Inferior parietal cortex (tissue), 1 donor: ENCODE results near the gene PIWIL4.
A peak's percentile ranks its signal among the peaks of the same experiment; 100 is the strongest.

ENCODE experiments used
- DNase-seq: peaks from one replicate; pipeline ENCODE4 v3.0.0-alpha.2; 2016; ENCODE audit errors: extremely low spot score

Gene PIWIL4

DNA sequence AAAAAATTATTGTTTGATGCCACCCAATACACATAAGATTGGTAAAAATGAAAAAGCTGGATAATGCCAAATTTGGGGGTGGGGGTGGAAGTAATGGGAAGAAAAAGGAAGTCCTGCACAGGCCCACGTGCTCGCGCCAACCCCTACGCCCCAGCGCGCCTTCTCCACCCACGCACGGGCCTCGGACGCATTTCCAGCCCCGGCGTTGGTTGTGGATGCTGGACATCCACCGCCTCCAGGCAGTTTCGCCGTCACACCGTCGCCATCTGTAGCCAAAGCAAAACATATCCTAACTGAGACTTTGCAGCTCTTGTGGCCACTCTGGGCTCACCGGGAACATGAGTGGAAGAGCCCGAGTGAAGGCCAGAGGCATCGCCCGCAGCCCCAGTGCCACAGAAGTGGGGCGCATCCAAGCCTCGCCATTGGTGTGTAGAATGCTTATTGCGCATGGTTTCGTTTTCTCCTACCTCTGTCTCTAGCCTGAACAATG, at the start of gene PIWIL4:
Gene PIWIL4 (plus strand): TSS at position 188 of the 490 bp plus-strand sequence. CDS start 151 bp downstream, at position 339.
- DNase-seq = no peak

DNA sequence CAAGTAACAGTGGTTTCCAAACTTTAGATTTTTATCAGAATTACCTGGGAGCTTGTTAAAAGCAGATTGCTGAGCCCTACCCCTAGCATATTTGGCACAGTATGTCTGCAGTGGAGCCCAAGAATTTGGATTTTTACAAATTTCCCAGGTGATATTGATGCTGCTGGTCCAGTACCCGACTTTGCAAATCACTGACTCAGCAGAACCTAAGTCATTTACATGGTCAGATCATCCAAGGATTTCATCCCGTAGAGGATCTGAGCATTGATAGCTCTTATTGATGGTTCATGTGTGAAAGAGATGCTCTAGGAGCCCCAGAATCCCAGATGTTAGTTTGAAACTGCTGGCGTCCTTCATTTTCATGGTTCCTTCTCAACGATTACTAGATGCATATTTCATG, 48.9 kb upstream of the PIWIL4 start:
- no peak for DNase-seq

DNA sequence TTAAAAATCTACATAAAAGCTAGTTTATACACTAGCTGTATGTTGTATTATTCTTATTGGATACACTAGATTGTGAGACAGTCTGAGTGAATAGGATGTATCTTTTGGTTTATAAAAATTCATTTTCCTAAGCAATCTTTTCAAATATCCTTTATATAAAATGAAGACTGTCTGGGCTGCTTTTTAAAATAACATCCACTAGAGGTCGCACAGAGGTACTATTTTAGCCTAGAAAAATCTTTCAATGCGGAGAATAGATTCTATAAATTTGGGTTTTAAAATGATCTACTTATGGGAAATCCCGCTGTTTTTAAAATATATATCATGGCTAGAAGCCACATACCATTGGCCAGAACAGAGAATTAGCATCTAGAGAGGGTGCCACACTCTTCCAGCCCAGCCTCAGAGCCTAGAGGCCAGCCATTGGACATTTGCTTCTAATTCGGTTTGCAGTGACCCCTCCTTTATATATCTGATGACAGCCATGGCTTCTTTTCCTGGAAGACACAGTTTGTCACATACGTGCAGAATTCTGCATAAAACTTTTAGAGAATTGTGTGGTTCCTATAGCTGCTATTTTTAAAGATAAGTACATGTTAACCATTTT, 47.6 kb upstream of the PIWIL4 start:
- peak; percentile 81 for DNase-seq

DNA sequence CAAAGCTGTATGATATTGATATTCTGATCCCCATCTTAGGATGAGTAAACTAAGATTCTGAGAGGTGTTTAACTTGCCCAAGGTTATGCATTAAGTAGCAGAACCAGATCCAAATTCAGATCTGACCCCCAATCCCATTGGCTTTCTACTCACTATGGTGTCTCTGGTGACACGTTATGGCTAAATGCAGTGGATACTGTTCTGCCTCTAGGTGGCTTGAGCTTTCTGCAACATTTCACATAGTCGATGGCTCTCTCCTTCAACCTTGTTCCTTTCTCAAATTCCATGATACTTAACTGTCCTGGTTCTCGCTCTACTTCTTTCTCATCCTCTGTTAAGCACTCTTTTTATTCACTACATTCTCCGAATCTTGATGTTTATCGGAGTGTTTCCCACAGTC, 45.5 kb upstream of the PIWIL4 start:
- DNase-seq = no peak

DNA sequence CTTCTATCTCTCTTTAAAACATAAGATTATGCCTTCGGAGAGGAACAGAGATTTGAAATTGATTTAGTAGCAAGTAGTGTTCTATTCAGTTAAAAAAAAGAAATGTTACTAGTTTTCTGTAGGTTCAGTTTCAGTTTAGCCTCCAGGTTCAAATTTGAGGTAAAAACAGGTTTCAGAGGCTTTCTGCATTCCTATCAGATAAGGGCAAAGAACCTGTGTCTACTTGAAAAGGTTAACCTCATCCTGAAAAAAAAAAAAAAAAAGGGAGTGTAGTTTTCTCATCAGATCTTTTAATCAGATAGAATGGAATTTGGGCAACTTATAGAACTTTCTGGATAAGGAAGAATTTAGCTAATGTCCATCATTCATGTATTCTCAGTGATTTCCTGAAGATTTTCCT, 42.8 kb upstream of the PIWIL4 start:
- DNase-seq = no peak

DNA sequence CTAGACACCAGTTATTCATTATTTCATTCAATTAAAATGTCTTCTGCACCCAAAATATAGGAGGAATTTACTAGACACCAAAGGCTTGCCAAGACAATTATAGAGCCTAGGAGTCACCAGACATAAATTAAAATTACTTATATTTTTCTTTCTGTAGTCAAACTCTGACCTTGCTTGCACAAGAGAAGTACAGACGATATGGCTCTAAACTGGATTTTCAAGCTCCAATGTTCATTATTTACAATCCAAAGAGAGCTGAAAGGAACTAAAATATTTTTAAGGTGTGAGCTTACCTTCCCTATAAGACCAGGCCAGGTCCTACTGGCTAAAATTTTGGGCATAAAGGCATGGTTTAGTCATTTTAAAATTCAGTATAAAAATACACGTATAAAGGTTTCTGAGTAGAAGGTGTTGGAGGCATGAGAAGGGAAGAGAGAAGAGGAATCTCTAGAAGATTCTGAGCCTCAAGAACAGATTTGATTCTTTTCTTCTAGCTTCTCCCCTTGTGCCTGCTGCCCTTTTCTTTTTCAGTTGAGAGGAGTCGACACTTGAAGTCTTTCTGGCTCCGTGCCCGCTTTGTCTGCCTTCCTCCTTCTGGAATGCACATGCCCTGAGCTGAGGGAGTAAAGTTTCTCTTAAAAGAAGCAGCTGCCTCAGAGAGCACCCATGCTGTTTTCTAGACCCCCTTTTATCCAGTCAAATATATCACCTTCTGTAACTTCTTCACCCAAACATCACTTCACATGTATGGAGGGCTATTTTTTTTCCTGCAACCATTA, 41.4 kb upstream of the PIWIL4 start:
- DNase-seq = no peak

DNA sequence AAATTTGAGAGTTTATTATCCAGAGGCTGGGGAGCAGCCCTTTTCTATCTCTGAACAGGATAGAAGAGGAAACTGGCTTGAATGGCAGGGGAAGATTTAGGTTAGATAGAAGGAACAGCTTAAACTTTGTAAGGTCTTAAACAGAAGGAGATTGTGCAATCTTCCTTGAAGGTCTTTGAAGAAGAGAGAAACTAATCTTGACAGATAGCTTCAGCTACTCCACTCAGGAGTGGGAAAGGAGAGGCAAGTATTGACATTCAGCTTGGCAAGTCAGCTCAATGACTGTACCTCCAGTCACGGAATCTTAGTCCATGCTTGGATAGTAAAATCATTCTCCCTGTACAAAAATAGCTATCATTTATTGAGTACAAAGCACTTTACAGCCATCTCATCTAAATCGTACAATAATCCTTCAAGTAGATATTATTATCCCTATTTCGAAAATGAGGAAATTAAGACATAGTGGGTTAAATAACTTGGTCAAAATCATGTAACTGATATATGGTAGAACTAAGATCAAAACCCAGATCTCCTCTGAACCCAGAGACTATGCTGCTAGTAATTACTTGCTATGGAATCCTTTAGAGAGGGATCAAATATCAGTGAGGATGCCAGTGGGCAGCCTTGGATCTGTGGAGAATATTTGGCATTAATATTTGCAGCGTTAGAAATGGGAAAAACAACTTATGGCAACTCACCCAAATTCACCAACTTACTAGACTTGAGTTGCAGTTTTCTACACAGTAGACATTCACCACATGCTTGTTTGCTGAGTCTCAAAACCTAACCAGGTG, 40.3 kb upstream of the PIWIL4 start:
- no peak for DNase-seq

DNA sequence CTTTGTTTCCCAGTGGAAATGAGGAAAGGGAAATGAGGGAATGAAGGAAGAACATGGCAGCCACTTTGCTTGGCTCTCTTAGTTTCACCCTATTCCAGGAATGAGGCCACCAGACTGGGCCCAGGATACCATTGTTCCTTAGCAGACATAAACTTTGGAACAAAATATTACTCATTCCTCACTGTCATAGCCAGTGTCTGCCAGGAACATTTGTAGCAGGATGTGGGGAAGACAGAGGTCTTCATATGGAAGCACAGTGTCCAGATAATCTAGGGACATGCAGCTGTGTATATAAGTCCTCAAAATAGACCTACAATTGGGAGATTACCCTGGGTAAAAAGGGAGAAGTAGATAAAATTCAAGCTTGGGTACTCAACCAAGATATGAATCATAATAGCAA, 38.6 kb upstream of the PIWIL4 start:
- DNase-seq = no peak

DNA sequence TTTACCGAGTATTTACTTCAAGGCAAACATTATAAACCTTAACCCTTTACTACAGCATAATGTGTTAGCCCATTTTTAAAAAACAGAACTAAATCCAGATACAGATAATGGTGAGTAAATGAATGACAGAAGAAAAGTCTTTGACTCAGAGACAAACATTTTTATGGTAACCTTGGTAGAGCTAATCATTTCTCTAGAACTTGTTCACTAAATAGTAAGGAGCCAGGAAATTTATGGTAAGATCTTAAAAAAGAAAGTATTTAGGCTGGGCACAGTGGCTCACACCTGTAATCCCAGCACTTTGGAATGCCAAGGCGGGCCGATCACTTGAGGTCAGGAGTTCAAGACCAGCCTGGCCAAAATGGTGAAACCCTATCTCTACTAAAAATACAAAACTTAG, 35.0 kb upstream of the PIWIL4 start:
- no peak for DNase-seq

DNA sequence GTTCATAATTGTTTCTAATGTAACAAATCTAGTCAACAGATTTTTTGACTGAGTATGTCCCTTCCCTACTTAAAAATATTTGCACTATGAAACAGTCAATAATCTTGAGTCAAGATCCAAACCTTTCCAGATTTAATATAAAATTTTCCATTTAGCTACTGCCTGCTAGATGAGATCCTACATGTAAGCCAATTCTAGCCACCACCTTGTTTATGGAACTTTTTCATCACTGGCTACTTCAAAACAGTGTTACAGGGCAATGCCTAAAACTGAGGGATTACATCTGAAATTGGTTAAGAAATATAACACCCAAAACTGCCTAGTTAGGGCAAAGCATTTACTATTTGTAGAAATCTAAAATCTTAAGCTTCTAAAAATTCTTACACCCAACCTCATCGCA, 34.0 kb upstream of the PIWIL4 start:
- no peak for DNase-seq

DNA sequence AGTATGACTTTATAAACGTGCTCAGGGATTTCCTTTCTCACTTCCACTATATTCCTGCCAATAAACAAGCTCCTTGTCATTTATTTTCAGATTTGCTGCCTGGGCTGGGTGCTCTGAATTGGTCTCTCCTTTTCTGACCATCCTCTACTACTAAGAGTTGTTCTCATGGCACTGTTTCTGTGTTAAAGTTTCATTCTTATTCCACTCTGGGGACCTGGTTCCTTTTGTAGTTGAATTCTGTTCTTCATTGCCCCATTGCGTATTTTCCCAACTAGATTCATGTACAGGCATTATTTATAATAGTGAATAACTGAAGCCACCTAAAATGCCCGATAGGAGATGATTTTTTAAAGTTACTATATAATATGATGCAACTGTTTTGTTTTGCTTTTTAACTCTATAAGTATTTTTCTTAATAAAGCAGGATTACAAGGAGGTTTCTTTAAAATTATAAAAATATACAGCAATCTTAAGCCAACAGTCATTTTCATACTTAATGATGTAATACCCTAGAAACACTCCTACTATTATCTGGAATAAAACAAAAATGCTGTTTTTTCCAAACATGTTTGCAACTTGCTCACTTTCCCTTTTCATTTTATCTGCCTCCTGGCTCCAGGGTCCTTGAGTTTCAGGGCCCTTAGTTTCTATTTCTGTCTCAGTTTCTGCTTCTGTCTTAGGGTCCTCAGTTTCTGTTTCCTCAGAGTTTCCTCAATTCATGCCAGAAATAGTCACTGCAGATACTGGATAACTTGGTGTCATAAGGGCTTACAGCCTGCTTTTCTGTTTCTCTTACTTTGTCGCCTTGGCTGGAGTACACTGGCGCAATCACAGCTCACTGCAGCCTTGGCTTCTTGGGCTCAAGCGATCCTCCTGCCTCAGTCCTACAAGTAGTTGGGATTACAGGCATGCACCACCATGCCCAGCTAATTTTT, 33.2 kb upstream of the PIWIL4 start:
- DNase-seq = no peak

DNA sequence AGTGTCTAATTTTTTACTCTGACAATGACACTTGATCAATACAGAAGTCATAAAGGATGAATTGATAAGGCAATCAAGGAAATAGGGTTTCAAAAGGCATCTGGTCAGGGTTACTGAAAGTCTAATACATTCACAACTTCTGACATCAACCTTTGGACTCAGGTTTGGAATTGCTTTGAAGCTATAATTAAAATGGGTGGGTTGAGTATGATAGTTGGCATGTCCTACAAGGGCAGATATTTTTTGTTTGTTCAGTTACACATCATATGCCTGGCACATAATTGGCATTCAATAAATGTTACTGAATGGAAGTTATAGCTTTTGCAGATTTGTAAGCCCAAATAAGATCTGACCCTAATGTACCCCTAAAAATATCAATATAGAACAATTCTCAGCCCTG, 30.8 kb upstream of the PIWIL4 start:
- DNase-seq = no peak

DNA sequence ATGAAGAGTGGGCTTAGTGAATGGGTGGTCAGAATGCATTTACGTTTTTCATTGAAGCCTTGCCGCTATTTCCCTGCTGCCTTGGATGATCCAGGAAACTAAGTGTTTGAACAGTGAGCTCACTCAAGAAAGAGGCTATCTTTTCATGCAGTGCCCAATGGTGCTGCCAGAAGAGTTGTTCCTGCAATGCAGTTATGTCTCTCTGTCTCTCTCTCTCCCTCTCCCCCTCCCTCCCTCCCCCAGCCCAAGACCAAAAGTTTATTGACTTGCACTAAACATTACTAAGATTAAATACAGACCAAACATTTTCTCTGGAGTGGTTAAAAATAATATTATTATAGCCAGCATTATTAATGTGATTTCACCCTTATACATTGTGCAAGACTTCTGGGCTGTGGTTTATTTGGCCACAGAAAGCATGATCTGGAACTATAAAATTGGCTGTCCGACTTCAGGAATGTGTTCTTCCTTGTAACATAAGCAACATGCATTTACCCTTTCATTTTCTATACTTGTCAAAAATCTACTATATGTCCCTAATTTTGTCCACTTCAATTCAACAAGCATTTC, 30.1 kb upstream of the PIWIL4 start:
- DNase-seq = no peak

DNA sequence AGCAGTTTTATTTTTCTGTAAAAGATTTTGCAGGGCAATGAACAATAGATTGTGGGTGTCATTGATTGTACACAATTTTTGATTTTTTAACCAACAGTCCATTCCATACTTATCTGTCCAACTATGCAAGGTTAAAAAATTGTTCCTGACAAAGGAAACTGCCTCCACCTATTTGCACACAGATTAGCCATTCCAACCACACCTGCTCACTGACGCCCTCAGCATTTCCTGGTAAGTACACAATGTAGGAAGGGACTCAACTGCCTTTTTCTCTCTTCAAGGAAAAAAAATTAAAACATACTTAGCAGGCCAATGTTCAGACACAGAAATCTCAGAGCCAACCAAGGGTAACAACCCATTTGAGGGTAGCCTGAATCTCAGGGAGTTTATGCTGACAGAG, 27.7 kb upstream of the PIWIL4 start:
- no peak for DNase-seq

DNA sequence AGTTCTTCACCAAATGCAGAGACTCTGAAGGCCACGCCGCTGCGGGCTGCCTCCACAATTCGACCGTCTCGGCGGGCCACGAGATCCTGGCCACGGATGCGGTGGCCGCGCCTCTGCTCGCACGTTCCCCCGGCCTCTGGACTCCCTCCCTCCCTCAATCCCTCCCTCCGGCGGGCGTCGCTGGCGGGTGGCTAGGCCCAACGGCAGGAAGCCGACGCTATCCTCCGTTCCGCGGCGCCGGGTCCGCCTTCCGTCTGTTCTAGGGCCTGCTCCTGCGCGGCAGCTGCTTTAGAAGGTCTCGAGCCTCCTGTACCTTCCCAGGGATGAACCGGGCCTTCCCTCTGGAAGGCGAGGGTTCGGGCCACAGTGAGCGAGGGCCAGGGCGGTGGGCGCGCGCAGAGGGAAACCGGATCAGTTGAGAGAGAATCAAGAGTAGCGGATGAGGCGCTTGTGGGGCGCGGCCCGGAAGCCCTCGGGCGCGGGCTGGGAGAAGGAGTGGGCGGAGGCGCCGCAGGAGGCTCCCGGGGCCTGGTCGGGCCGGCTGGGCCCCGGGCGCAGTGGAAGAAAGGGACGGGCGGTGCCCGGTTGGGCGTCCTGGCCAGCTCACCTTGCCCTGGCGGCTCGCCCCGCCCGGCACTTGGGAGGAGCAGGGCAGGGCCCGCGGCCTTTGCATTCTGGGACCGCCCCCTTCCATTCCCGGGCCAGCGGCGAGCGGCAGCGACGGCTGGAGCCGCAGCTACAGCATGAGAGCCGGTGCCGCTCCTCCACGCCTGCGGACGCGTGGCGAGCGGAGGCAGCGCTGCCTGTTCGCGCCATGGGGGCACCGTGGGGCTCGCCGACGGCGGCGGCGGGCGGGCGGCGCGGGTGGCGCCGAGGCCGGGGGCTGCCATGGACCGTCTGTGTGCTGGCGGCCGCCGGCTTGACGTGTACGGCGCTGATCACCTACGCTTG, 23.2 kb upstream of the PIWIL4 start, which contains the start of gene FUT4:
Gene FUT4 (plus strand): TSS at position 227 of the 951 bp plus-strand sequence. CDS start 213 bp downstream, at position 440.
- peak; percentile 74 for DNase-seq

DNA sequence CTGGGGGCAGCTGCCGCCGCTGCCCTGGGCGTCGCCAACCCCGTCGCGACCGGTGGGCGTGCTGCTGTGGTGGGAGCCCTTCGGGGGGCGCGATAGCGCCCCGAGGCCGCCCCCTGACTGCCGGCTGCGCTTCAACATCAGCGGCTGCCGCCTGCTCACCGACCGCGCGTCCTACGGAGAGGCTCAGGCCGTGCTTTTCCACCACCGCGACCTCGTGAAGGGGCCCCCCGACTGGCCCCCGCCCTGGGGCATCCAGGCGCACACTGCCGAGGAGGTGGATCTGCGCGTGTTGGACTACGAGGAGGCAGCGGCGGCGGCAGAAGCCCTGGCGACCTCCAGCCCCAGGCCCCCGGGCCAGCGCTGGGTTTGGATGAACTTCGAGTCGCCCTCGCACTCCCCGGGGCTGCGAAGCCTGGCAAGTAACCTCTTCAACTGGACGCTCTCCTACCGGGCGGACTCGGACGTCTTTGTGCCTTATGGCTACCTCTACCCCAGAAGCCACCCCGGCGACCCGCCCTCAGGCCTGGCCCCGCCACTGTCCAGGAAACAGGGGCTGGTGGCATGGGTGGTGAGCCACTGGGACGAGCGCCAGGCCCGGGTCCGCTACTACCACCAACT, 22.4 kb upstream of the PIWIL4 start:
- DNase-seq = no peak

DNA sequence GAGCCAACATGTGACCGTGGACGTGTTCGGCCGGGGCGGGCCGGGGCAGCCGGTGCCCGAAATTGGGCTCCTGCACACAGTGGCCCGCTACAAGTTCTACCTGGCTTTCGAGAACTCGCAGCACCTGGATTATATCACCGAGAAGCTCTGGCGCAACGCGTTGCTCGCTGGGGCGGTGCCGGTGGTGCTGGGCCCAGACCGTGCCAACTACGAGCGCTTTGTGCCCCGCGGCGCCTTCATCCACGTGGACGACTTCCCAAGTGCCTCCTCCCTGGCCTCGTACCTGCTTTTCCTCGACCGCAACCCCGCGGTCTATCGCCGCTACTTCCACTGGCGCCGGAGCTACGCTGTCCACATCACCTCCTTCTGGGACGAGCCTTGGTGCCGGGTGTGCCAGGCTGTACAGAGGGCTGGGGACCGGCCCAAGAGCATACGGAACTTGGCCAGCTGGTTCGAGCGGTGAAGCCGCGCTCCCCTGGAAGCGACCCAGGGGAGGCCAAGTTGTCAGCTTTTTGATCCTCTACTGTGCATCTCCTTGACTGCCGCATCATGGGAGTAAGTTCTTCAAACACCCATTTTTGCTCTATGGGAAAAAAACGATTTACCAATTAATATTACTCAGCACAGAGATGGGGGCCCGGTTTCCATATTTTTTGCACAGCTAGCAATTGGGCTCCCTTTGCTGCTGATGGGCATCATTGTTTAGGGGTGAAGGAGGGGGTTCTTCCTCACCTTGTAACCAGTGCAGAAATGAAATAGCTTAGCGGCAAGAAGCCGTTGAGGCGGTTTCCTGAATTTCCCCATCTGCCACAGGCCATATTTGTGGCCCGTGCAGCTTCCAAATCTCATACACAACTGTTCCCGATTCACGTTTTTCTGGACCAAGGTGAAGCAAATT, 21.7 kb upstream of the PIWIL4 start:
- no peak for DNase-seq

DNA sequence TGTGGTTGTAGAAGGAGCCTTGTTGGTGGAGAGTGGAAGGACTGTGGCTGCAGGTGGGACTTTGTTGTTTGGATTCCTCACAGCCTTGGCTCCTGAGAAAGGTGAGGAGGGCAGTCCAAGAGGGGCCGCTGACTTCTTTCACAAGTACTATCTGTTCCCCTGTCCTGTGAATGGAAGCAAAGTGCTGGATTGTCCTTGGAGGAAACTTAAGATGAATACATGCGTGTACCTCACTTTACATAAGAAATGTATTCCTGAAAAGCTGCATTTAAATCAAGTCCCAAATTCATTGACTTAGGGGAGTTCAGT, 21.1 kb upstream of the PIWIL4 start:
- no peak for DNase-seq

DNA sequence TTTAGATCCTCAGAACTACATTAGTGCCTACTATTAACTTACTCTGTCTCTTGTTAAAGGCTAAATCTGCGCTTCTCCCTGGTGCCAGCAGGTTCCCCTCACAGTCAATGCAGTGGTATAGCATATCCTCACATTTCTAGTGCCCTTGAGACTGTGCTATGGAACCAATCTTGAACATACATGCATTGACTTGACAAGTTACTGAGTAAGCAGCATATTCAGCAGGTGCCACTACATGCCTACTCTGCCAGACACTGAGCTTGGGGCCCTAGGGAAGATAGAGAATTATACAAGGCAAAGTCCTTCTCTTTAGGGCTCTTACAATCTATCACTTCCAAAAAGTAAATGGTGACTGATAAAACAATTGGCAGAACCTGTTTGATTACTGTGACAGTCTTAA, 20.3 kb upstream of the PIWIL4 start:
- no peak for DNase-seq
